Measurements from ENCODE around the gene VPS37B.

VPS37B gene

DNA sequence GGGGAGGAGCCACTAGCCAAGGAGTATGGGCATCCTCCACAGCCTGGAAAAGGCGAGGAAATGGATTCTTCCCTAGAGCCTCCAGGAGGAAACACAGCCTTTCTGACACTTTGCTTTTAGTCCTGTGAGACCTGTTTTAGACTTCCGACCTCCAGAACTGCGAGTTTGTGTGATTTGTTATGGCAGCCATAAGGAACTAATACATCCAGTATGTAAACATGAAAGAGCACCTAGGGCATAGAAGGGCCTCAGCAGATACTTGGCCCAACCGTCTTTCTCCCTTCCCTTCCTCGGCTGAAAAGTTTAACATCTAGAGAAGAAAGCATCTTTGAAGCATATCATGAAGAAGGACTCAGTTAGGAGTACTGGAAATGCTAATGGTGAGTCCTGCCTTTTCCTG lies 57.1 kb downstream of the VPS37B start:
- Histone ChIP-seq H3K79me2 (ENCODE audit: insufficient read depth, low read length) (peaks cover 25% of the 10 kb centered on the region; the same call in 1 of the 2 replicates), H3K4me2 (ENCODE audit: low read depth, low read length, poor library complexity, severe bottlenecking) (no peak overlapping the region), H3K36me3 (ENCODE audit: low read length) (no peaks in the 10 kb centered on the region), H3K9me3 (ENCODE audit: insufficient read depth, low read length) (no peaks in the 10 kb centered on the region), H3K9ac (ENCODE audit: low read length) (no peak overlapping the region), H2AFZ (ENCODE audit: low read depth, low read length, severe bottlenecking) (no peak overlapping the region), H3K27ac (ENCODE audit: low read depth, low read length) (no peak overlapping the region), H3F3A (ENCODE audit: insufficient read depth) (peaks cover 18% of the 10 kb centered on the region), H3K9me2 (replicated peaks; ENCODE audit: insufficient read depth, low read length) (no peaks in the 10 kb centered on the region), H4K20me1 (ENCODE audit: low read depth, low read length) (peaks cover 10% of the 10 kb centered on the region; the same call in 1 of the 2 replicates), H3K27me3 (ENCODE audit: low read length) (no peaks in the 10 kb centered on the region), H3K4me3 (ENCODE audit: insufficient read depth, low read length, poor library complexity, severe bottlenecking) (no peak overlapping the region)
- TF ChIP-seq EZH2phosphoT487 (conservative IDR thresholded peaks at IDR 0.05; ENCODE audit: low read length): no peak

DNA sequence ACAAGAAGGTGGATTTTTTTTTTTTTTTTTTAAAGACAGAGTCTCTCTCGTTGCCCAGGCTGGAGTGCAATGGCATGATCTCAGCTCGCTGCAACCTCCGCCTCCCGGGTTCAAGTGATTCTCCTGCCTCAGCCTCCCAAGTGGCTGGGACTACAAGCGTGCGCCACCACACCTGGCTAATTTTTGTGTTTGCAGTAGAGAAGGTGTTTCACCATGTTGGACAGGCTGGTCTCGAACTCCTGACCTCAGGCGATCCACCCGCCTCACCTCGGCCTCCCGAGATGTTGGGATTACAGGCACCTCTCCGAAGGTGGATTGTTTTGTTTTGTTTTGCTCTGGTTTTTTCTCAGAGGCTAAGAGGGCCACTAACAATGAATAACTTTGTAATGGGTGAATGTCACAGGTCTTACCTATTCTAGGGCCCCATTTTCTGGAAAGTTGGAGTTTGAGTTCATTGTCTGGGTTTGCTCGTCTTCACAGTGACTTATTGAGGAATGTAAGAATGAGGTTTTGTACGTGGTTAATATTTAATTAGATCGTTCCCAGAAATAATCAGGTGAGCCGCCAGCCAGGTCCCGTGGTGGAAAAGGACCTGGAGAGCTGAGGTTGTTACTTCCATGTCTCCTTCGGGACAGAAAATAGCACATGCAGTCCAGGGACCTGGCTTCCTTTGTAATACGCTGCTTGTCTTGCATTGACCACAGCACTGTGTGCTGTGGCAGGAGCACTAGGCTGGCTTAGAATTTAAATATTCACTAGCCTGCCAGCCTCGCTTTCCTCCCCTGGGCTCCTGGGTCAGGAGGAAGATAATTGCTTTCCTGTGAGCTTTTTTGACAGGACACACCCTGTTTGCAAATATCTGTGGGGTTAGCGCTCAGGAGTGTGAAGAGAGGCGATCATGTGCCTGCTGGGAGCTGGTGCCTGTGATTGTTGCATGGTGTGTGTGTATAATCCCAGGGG lies 58.3 kb downstream of the VPS37B start:
- no peak overlapping the region for H2AFZ ChIP-seq (ENCODE audit: low read depth, low read length, severe bottlenecking)
- H3K9ac ChIP-seq (ENCODE audit: low read length): no peak overlapping the region; the same call in 1 of the 2 replicates
- peaks cover 18% of the 10 kb centered on the region for H3F3A ChIP-seq (ENCODE audit: insufficient read depth)
- TF ChIP-seq EZH2phosphoT487 (conservative IDR thresholded peaks at IDR 0.05; ENCODE audit: low read length): no peak
- TF ChIP-seq, protein P1, sequence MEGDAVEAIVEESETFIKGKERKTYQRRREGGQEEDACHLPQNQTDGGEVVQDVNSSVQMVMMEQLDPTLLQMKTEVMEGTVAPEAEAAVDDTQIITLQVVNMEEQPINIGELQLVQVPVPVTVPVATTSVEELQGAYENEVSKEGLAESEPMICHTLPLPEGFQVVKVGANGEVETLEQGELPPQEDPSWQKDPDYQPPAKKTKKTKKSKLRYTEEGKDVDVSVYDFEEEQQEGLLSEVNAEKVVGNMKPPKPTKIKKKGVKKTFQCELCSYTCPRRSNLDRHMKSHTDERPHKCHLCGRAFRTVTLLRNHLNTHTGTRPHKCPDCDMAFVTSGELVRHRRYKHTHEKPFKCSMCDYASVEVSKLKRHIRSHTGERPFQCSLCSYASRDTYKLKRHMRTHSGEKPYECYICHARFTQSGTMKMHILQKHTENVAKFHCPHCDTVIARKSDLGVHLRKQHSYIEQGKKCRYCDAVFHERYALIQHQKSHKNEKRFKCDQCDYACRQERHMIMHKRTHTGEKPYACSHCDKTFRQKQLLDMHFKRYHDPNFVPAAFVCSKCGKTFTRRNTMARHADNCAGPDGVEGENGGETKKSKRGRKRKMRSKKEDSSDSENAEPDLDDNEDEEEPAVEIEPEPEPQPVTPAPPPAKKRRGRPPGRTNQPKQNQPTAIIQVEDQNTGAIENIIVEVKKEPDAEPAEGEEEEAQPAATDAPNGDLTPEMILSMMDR (IDR thresholded peaks at IDR 0.05; ENCODE audit: insufficient read depth, low read length, poor library complexity, severe bottlenecking): no peak
- H3K9me3 ChIP-seq (ENCODE audit: insufficient read depth, low read length): no peaks in the 10 kb centered on the region
- no peaks in the 10 kb centered on the region for H3K9me2 ChIP-seq (replicated peaks; ENCODE audit: insufficient read depth, low read length)
- no peak overlapping the region for H3K27ac ChIP-seq (ENCODE audit: low read depth, low read length)
- H3K27me3 ChIP-seq (ENCODE audit: low read length): no peaks in the 10 kb centered on the region
- peak overlapping the region; percentile 86 for H3K4me2 ChIP-seq (ENCODE audit: low read depth, low read length, poor library complexity, severe bottlenecking)
- H3K4me3 ChIP-seq (ENCODE audit: insufficient read depth, low read length, poor library complexity, severe bottlenecking): no peak overlapping the region
- no peaks in the 10 kb centered on the region for H3K36me3 ChIP-seq (ENCODE audit: low read length)
- peaks cover 19% of the 10 kb centered on the region; the same call in 1 of the 2 replicates for H3K79me2 ChIP-seq (ENCODE audit: insufficient read depth, low read length)
- peaks cover 10% of the 10 kb centered on the region; the same call in 1 of the 2 replicates for H4K20me1 ChIP-seq (ENCODE audit: low read depth, low read length)

DNA sequence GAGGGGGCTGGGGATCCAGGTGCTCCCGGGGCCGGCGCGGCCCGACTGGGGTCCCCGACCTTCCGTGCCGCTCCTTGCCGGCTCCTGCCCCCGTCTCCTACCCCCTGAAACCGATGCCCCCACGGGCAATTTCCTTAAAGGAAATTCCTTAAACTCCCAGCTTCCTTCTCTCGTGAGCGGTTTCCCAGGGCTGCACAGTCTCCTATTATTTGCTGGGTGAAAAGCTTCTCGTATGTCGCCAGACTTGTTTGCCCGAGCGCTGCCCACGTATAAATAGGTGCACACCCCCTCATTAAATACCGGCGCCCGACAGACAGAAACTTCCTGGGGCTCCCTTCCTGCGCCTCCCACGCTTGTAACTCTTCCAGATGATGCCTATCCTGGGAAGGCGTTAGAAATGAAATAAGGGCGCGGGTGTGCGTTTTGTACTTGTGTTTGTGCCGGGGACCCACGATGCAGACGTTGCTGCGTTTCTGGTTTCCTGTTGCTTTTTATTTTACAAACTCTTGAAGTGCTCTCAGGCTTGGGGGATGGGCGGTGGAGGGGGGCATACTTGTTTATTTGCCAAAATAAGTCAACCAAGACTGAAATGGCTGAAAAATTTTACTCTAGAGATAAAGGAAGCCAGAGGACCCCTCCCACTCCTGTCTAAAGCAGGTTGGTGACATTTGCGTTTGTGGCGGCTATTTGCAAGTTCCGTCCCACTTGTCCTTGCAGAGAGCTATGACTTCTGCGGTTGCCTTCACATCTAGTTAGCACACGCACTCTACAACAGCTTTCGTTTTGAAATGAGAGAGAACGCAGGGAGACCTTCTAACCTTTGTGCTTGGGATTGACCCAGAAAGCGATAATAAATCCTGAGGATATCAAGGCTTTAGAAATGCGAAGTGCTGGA lies 59.6 kb downstream of the VPS37B start:
- Histone ChIP-seq H3K27ac (ENCODE audit: low read depth, low read length) (peak overlapping the region; percentile 59), H3K79me2 (ENCODE audit: insufficient read depth, low read length) (peaks cover 19% of the 10 kb centered on the region; the same call in 1 of the 2 replicates)
- TF ChIP-seq EZH2phosphoT487 (conservative IDR thresholded peaks at IDR 0.05; ENCODE audit: low read length): no peak

DNA sequence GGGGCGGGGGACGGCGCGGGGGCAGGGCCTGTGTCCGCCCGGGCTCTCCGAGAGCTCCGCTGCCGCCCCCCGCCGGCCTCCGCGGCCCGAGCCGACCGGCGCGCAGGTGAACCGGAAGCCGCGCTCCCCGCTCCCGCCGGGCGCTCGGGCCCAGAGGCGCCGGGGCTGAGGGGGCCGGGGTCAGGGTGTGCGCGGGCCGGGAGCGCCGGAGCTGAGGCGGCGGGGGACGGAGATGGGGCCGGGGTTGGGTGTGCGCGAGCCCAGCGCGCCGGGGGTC lies 60.2 kb downstream of the VPS37B start:
- peaks cover 10% of the 10 kb centered on the region; the same call in 1 of the 2 replicates for H4K20me1 ChIP-seq (ENCODE audit: low read depth, low read length)
- TF ChIP-seq, protein P1 (IDR thresholded peaks at IDR 0.05; ENCODE audit: insufficient read depth, low read length, poor library complexity, severe bottlenecking): no peak
- TF ChIP-seq EZH2phosphoT487 (conservative IDR thresholded peaks at IDR 0.05; ENCODE audit: low read length): no peak
- peaks cover 19% of the 10 kb centered on the region; the same call in 1 of the 2 replicates for H3K79me2 ChIP-seq (ENCODE audit: insufficient read depth, low read length)
- H3K36me3 ChIP-seq (ENCODE audit: low read length): no peaks in the 10 kb centered on the region
- H3F3A ChIP-seq (ENCODE audit: insufficient read depth): peaks cover 18% of the 10 kb centered on the region
- H3K9me2 ChIP-seq (replicated peaks; ENCODE audit: insufficient read depth, low read length): no peaks in the 10 kb centered on the region
- peak overlapping the region; percentile 59 for H3K27ac ChIP-seq (ENCODE audit: low read depth, low read length)
- peak overlapping the region; percentile 79 for H3K4me3 ChIP-seq (ENCODE audit: insufficient read depth, low read length, poor library complexity, severe bottlenecking)
- H2AFZ ChIP-seq (ENCODE audit: low read depth, low read length, severe bottlenecking): peak overlapping the region; percentile 64
- no peaks in the 10 kb centered on the region for H3K9me3 ChIP-seq (ENCODE audit: insufficient read depth, low read length)
- H3K27me3 ChIP-seq (ENCODE audit: low read length): no peaks in the 10 kb centered on the region
- peak overlapping the region; percentile 67 for H3K9ac ChIP-seq (ENCODE audit: low read length)
- H3K4me2 ChIP-seq (ENCODE audit: low read depth, low read length, poor library complexity, severe bottlenecking): peak overlapping the region; percentile 86

More for the DNA sequence above, 59.6 kb downstream of the VPS37B start:
- peaks cover 10% of the 10 kb centered on the region; the same call in 1 of the 2 replicates for H4K20me1 ChIP-seq (ENCODE audit: low read depth, low read length)
- H3K36me3 ChIP-seq (ENCODE audit: low read length): no peaks in the 10 kb centered on the region
- peaks cover 18% of the 10 kb centered on the region for H3F3A ChIP-seq (ENCODE audit: insufficient read depth)
- peak overlapping the region; percentile 79 for H3K4me3 ChIP-seq (ENCODE audit: insufficient read depth, low read length, poor library complexity, severe bottlenecking)
- H3K4me2 ChIP-seq (ENCODE audit: low read depth, low read length, poor library complexity, severe bottlenecking): peak overlapping the region; percentile 86
- no peaks in the 10 kb centered on the region for H3K9me2 ChIP-seq (replicated peaks; ENCODE audit: insufficient read depth, low read length)
- H3K9me3 ChIP-seq (ENCODE audit: insufficient read depth, low read length): no peaks in the 10 kb centered on the region
- peak overlapping the region; percentile 64 for H2AFZ ChIP-seq (ENCODE audit: low read depth, low read length, severe bottlenecking)
- no peaks in the 10 kb centered on the region for H3K27me3 ChIP-seq (ENCODE audit: low read length)
- peak overlapping the region; percentile 67 for H3K9ac ChIP-seq (ENCODE audit: low read length)
